Tongue (tissue), 2 donors: ENCODE measurements around the gene CCDC33. TPM values are rescaled to one million over a fixed set of nuclear protein-coding genes. Genes with fewer than 3 reads are reported as not detected.

Experiments
- DNase-seq: peaks from one replicate; pipeline ENCODE4 v3.0.0-alpha.2; 2015
- total RNA-seq: library from RNA; depleted of rRNA; stranded (reverse); fragments of >200 nt; gene quantifications from one replicate; pipeline ENCODE4 v1.2.3, GENCODE V29; 2014

The CCDC33 gene
- total RNA-seq, 1 donor from 2014 or later: 0.41 TPM

GRCh38 chr15:74314795-74315438 is 78.8 kb downstream of the CCDC33 start:
- no peak for DNase-seq

GRCh38 chr15:74315626-74316025 is 79.5 kb downstream of the CCDC33 start:
- DNase-seq: no peak

GRCh38 chr15:74316141-74316540 is 80.0 kb downstream of the CCDC33 start:
- DNase-seq: peak; percentile 32

GRCh38 chr15:74317820-74318375 is 81.8 kb downstream of the CCDC33 start:
- peak; percentile 94 for DNase-seq

GRCh38 chr15:74318376-74319137 is 82.4 kb downstream of the CCDC33 start:
- DNase-seq: peak; percentile 69

- DNase-seq: no peak
Measured at GRCh38 chr15:74319138-74319460, 83.0 kb downstream of the CCDC33 start.

GRCh38 chr15:74319596-74320351 is 83.6 kb downstream of the CCDC33 start:
- peak; percentile 49 for DNase-seq

GRCh38 chr15:74320352-74321247 is 84.5 kb downstream of the CCDC33 start:
- peak; percentile 80 for DNase-seq

GRCh38 chr15:74322558-74323180 is 86.5 kb downstream of the CCDC33 start:
- peak; percentile 83 for DNase-seq

- DNase-seq: no peak
Measured at GRCh38 chr15:74324714-74325113, 88.6 kb downstream of the CCDC33 start.

GRCh38 chr15:74326746-74327145 is 90.6 kb downstream of the CCDC33 start:
- peak; percentile 61 for DNase-seq

GRCh38 chr15:74327756-74328155 is 91.6 kb downstream of the CCDC33 start:
- no peak for DNase-seq

- no peak for DNase-seq
Measured at GRCh38 chr15:74328331-74329056, 92.4 kb downstream of the CCDC33 start.

- no peak for DNase-seq
Measured at GRCh38 chr15:74330861-74331408, 94.8 kb downstream of the CCDC33 start.

- no peak for DNase-seq
Measured at GRCh38 chr15:74332011-74332410, 95.9 kb downstream of the CCDC33 start.

GRCh38 chr15:74332611-74333010 is 96.5 kb downstream of the CCDC33 start:
- DNase-seq: no peak

- DNase-seq: no peak
Measured at GRCh38 chr15:74333093-74333492, 97.0 kb downstream of the CCDC33 start.

- no peak for DNase-seq
Measured at GRCh38 chr15:74333662-74334061, 97.5 kb downstream of the CCDC33 start.

- DNase-seq: no peak
Measured at GRCh38 chr15:74334127-74334526, 98.0 kb downstream of the CCDC33 start.

GRCh38 chr15:74335396-74335795 is 99.3 kb downstream of the CCDC33 start:
- DNase-seq: no peak
